Mucosa of stomach (tissue), 1 donor: Measurements from ENCODE around the gene GUK1.
"Not testable (repeated sequence)": the region's sequence is repeated elsewhere in the genome, so short reads cannot be mapped to it uniquely, and the experiment has no call there.

Experiments
- H3K27me3 ChIP-seq: one replicate; pipeline ENCODE4 v1.7.0; 2013; ENCODE audit warnings: mild to moderate bottlenecking, low read length; ENCODE audit not compliant: control insufficient read depth, insufficient read depth
- H3K36me3 ChIP-seq: one replicate; pipeline ENCODE4 v1.7.0; 2013; ENCODE audit warnings: low read length; ENCODE audit not compliant: control insufficient read depth, insufficient read depth
- H3K4me1 ChIP-seq: one replicate; pipeline ENCODE4 v1.7.0; 2013; ENCODE audit warnings: mild to moderate bottlenecking, low read length; ENCODE audit not compliant: control insufficient read depth, insufficient read depth
- H3K4me3 ChIP-seq: one replicate; pipeline ENCODE4 v1.7.0; 2013; ENCODE audit warnings: low read length
- H3K9ac ChIP-seq: one replicate; pipeline ENCODE4 v1.7.0; 2013; ENCODE audit warnings: mild to moderate bottlenecking, low read length, moderate library complexity
- H3K9me3 ChIP-seq: one replicate; pipeline ENCODE4 v1.7.0; 2013; ENCODE audit warnings: mild to moderate bottlenecking, low read length, moderate library complexity; ENCODE audit not compliant: control insufficient read depth
- donor health status: Pancreatic carcinoma.

Gene GUK1

GRCh38 chr1:228164561-228165371 is 24.7 kb downstream of the GUK1 start:
- peak overlapping the region; percentile 72 for H3K9ac ChIP-seq
- no peaks in the 10 kb centered on the region for H3K9me3 ChIP-seq
- H3K4me3 ChIP-seq, result peak overlapping the region; percentile 55
- peaks cover 35% of the 10 kb centered on the region for H3K4me1 ChIP-seq
- H3K36me3 ChIP-seq, result no peaks in the 10 kb centered on the region
- H3K27me3 ChIP-seq, result peaks cover 10% of the 10 kb centered on the region

- Histone ChIP-seq H3K27me3 (peaks cover 5% of the 10 kb centered on the region), H3K9me3 (no peaks in the 10 kb centered on the region), H3K9ac (peak within 1 kb of the TSS; percentile 80), H3K36me3 (no peaks in the 10 kb centered on the region), H3K4me1 (peaks cover 31% of the 10 kb centered on the region), H3K4me3 (peak within 1 kb of the TSS; percentile 55)
Measured at GRCh38 chr1:228165372-228166169, 25.5 kb downstream of the GUK1 start, which contains the start of gene IBA57. TSS of gene IBA57 (plus strand) at chr1:228165804. CDS start at chr1:228165817, 13 bp downstream.

- Histone ChIP-seq H3K4me3 (peak overlapping the region; percentile 26), H3K9ac (peak overlapping the region; percentile 58), H3K4me1 (peaks cover 29% of the 10 kb centered on the region), H3K27me3 (peaks cover 5% of the 10 kb centered on the region), H3K36me3 (no peaks in the 10 kb centered on the region), H3K9me3 (no peaks in the 10 kb centered on the region)
Measured at GRCh38 chr1:228166170-228166936, 26.3 kb downstream of the GUK1 start.

- Histone ChIP-seq H3K4me1 (peaks cover 6% of the 10 kb centered on the region), H3K36me3 (no peaks in the 10 kb centered on the region), H3K27me3 (no peaks in the 10 kb centered on the region), H3K9ac (no peak overlapping the region), H3K4me3 (no peak overlapping the region), H3K9me3 (no peaks in the 10 kb centered on the region)
Measured at GRCh38 chr1:228168563-228169270, 28.6 kb downstream of the GUK1 start.

GRCh38 chr1:228169345-228169744 is 29.3 kb downstream of the GUK1 start:
- Histone ChIP-seq H3K9ac (no peak overlapping the region), H3K36me3 (no peaks in the 10 kb centered on the region), H3K27me3 (no peaks in the 10 kb centered on the region), H3K4me1 (peaks cover 6% of the 10 kb centered on the region), H3K9me3 (no peaks in the 10 kb centered on the region), H3K4me3 (no peak overlapping the region)

- Histone ChIP-seq H3K27me3 (no peaks in the 10 kb centered on the region), H3K4me3 (no peak overlapping the region), H3K36me3 (no peaks in the 10 kb centered on the region), H3K9me3 (no peaks in the 10 kb centered on the region), H3K9ac (no peak overlapping the region), H3K4me1 (peaks cover 6% of the 10 kb centered on the region)
Measured at GRCh38 chr1:228170666-228171065, 30.6 kb downstream of the GUK1 start.

- no peaks in the 10 kb centered on the region for H3K9me3 ChIP-seq
- no peaks in the 10 kb centered on the region for H3K27me3 ChIP-seq
- no peak overlapping the region for H3K9ac ChIP-seq
- peaks cover 6% of the 10 kb centered on the region for H3K4me1 ChIP-seq
- no peaks in the 10 kb centered on the region for H3K36me3 ChIP-seq
- H3K4me3 ChIP-seq, result no peak overlapping the region
Measured at GRCh38 chr1:228171221-228171891, 31.3 kb downstream of the GUK1 start.

GRCh38 chr1:228172591-228173527 is 32.8 kb downstream of the GUK1 start:
- Histone ChIP-seq H3K4me1 (no peaks in the 10 kb centered on the region), H3K4me3 (no peak overlapping the region), H3K9ac (no peak overlapping the region), H3K27me3 (no peaks in the 10 kb centered on the region), H3K9me3 (no peaks in the 10 kb centered on the region), H3K36me3 (no peaks in the 10 kb centered on the region)

GRCh38 chr1:228173528-228174481 is 33.7 kb downstream of the GUK1 start:
- H3K27me3 ChIP-seq, H3K36me3 ChIP-seq, H3K4me1 ChIP-seq, H3K9ac ChIP-seq, H3K9me3 ChIP-seq, H3K4me3 ChIP-seq: not testable (repeated sequence)
